Activated naive CD4-positive, alpha-beta T cell treated with Interleukin-2 at 50 U/mL for 16 hours (primary cell): Measurements from ENCODE around the gene EMID1.
"Not testable (repeated sequence)": the region's sequence is repeated elsewhere in the genome, so short reads cannot be mapped to it uniquely, and the experiment has no call there.

ENCODE experiments used
- DNase-seq: peaks from one replicate; pipeline ENCODE4 v3.0.0-alpha.2; 2020

Gene EMID1

GRCh38 chr22:29231971-29232959, 26.6 kb downstream of the EMID1 start:
- no peak for DNase-seq

- no peak for DNase-seq
These were observed 27.7 kb downstream of the EMID1 start for GRCh38 chr22:29233277-29233877.

- not testable (repeated sequence) for DNase-seq
These were observed 34.8 kb downstream of the EMID1 start for GRCh38 chr22:29240481-29240880.

GRCh38 chr22:29243874-29244446, 38.3 kb downstream of the EMID1 start:
- no peak for DNase-seq

GRCh38 chr22:29244785-29245625, 39.3 kb downstream of the EMID1 start:
- no peak for DNase-seq

GRCh38 chr22:29245626-29246385, 40.1 kb downstream of the EMID1 start:
- DNase-seq = peak; percentile 72

GRCh38 chr22:29247891-29248290, 42.2 kb downstream of the EMID1 start:
- not testable (repeated sequence) for DNase-seq

- DNase-seq = no peak
These were observed 45.6 kb downstream of the EMID1 start for GRCh38 chr22:29251265-29251664.

GRCh38 chr22:29251981-29252911, 46.5 kb downstream of the EMID1 start:
- no peak for DNase-seq

GRCh38 chr22:29253561-29254285, 48.0 kb downstream of the EMID1 start:
- no peak for DNase-seq

- no peak for DNase-seq
These were observed 48.6 kb downstream of the EMID1 start for GRCh38 chr22:29254286-29254660.

- DNase-seq = no peak
These were observed 49.4 kb downstream of the EMID1 start for GRCh38 chr22:29255064-29255621.

GRCh38 chr22:29256606-29257325, 51.1 kb downstream of the EMID1 start:
- no peak for DNase-seq

GRCh38 chr22:29257751-29258181, 52.1 kb downstream of the EMID1 start:
- DNase-seq = no peak

GRCh38 chr22:29258407-29259252, 52.9 kb downstream of the EMID1 start:
- DNase-seq = no peak

- DNase-seq = no peak
These were observed 53.7 kb downstream of the EMID1 start for GRCh38 chr22:29259253-29259899.

GRCh38 chr22:29260031-29260560, 54.4 kb downstream of the EMID1 start:
- no peak for DNase-seq
